NCI-H146 treated with DMSO at 0.1 percent for 48 hours (cell line): ENCODE measurements around the gene SRRM4.
A peak's percentile ranks its signal among the peaks of the same experiment; 100 is the strongest.
"Not testable (repeated sequence)": the region's sequence is repeated elsewhere in the genome, so short reads cannot be mapped to it uniquely, and the experiment has no call there.

Source experiments
- DNase-seq: peaks from one replicate; lab custom pipeline; 2025; ENCODE audit not compliant: unreplicated experiment; lab: John Stamatoyannopoulos, UW

The SRRM4 gene

GRCh38 chr12:118981285-118982211 is at the start of gene SRRM4:
Gene SRRM4 (plus strand): TSS chr12:118981541. CDS start chr12:118981883, 342 bp downstream.
- peak; percentile 90 for DNase-seq

- no peak for DNase-seq
Observed at GRCh38 chr12:118946256-118946655, 35.1 kb upstream of the SRRM4 start.

- DNase-seq, result peak; percentile 42
Observed at GRCh38 chr12:118958520-118958919, 22.8 kb upstream of the SRRM4 start.

GRCh38 chr12:118959348-118959747 is 22.0 kb upstream of the SRRM4 start:
- DNase-seq, result no peak

- peak; percentile 39 for DNase-seq
Observed at GRCh38 chr12:118959985-118960560, 21.3 kb upstream of the SRRM4 start.

- DNase-seq, result no peak
Observed at GRCh38 chr12:118960865-118961264, 20.5 kb upstream of the SRRM4 start.

- no peak for DNase-seq
Observed at GRCh38 chr12:118964988-118965387, 16.4 kb upstream of the SRRM4 start.

GRCh38 chr12:118970856-118971255 is 10.5 kb upstream of the SRRM4 start:
- no peak for DNase-seq

- no peak for DNase-seq
Observed at GRCh38 chr12:118972982-118973381, 8.4 kb upstream of the SRRM4 start.

- peak; percentile 73 for DNase-seq
Observed at GRCh38 chr12:118979763-118980406, 1.5 kb upstream of the SRRM4 start.

- peak; percentile 41 for DNase-seq
Observed at GRCh38 chr12:118980407-118981014, 830 bp upstream of the SRRM4 start.

GRCh38 chr12:118982302-118982701 is 961 bp downstream of the SRRM4 start:
- DNase-seq, result no peak

GRCh38 chr12:118982984-118983761 is 1.8 kb downstream of the SRRM4 start:
- DNase-seq, result no peak

- peak; percentile 31 for DNase-seq
Observed at GRCh38 chr12:118984161-118984943, 3.0 kb downstream of the SRRM4 start.

- no peak for DNase-seq
Observed at GRCh38 chr12:118986050-118986449, 4.7 kb downstream of the SRRM4 start.

- no peak for DNase-seq
Observed at GRCh38 chr12:118999107-118999506, 17.8 kb downstream of the SRRM4 start.

- DNase-seq, result no peak
Observed at GRCh38 chr12:119005085-119005484, 23.7 kb downstream of the SRRM4 start.

GRCh38 chr12:119005913-119006312 is 24.6 kb downstream of the SRRM4 start:
- DNase-seq, result no peak

- no peak for DNase-seq
Observed at GRCh38 chr12:119006746-119007145, 25.4 kb downstream of the SRRM4 start.

- not testable (repeated sequence) for DNase-seq
Observed at GRCh38 chr12:119008273-119008672, 26.9 kb downstream of the SRRM4 start.
